HepG2 (cell line): ENCODE data around the gene NTSR2. TPM values are rescaled to one million over a fixed set of nuclear protein-coding genes. Genes with fewer than 3 reads are reported as not detected.

Experiments used
- FOXK1 ChIP-seq: sonication (generic); formaldehyde crosslinking; IDR thresholded peaks from 2 replicates; pipeline ENCODE4 v1.4.0; 2020; ENCODE audit warnings: low read depth, missing genetic modification reagents, borderline replicate concordance
- GABPB1 ChIP-seq: IDR thresholded peaks from 2 replicates; pipeline ENCODE4 v1.6.1; 2016; ENCODE audit warnings: mild to moderate bottlenecking, missing genetic modification reagents, moderate library complexity, missing compliant biosample characterization
- GATAD2A ChIP-seq: IDR thresholded peaks from 2 replicates; pipeline ENCODE4 v1.6.1; 2016
- KAT8 ChIP-seq: IDR thresholded peaks from 2 replicates; pipeline ENCODE4 v1.6.1; 2016; ENCODE audit warnings: missing genetic modification reagents, missing compliant biosample characterization
- KDM5B ChIP-seq: sonication (generic); formaldehyde crosslinking; IDR thresholded peaks from 2 replicates; pipeline ENCODE4 v1.4.0; 2020; ENCODE audit warnings: missing genetic modification reagents, mild to moderate bottlenecking, borderline replicate concordance
- MBD4 ChIP-seq: IDR thresholded peaks from 2 replicates; pipeline ENCODE4 v1.6.1; 2012; ENCODE audit warnings: low read length, inconsistent platforms, borderline replicate concordance
- NONO ChIP-seq, 2 experiments: fragments of 450-650 bp in 1 of 2; sonication (generic) in 1 of 2; formaldehyde crosslinking in 1 of 2; IDR thresholded peaks in 1 of 2; conservative IDR thresholded peaks in 1 of 2; 2 replicates each; pipeline versions ENCODE4 v1.6.1 to v1.8.0; 2017 to 2022; ENCODE audit warnings: mild to moderate bottlenecking in 1 of 2, missing genetic modification reagents in 1 of 2, moderate library complexity in 1 of 2
- POLR2G ChIP-seq: fragments of 200-400 bp; formaldehyde crosslinking; IDR thresholded peaks from 2 replicates; pipeline ENCODE4 v1.6.1; 2018; ENCODE audit warnings: mild to moderate bottlenecking, low read depth, low read length, moderate library complexity
- RBM39 ChIP-seq: fragments of 200-400 bp; formaldehyde crosslinking; IDR thresholded peaks from one replicate; pipeline ENCODE4 v1.6.1; 2018; ENCODE audit warnings: antibody characterized with exemption, mild to moderate bottlenecking, low read depth, low read length; ENCODE audit not compliant: poor library complexity, severe bottlenecking
- SAFB2 ChIP-seq: sonication (generic); formaldehyde crosslinking; IDR thresholded peaks from 2 replicates; pipeline ENCODE4 v1.5.1; 2020; ENCODE audit warnings: missing genetic modification reagents, low read depth, mild to moderate bottlenecking, borderline replicate concordance
- SATB2 ChIP-seq: sonication (generic); formaldehyde crosslinking; IDR thresholded peaks from 2 replicates; pipeline ENCODE4 v1.5.0; 2020; ENCODE audit warnings: missing genetic modification reagents
- SIX4 ChIP-seq: sonication (generic); formaldehyde crosslinking; IDR thresholded peaks from 2 replicates; pipeline ENCODE4 v1.4.0; 2020; ENCODE audit warnings: missing genetic modification reagents
- SP2 ChIP-seq: sonication (generic); formaldehyde crosslinking; IDR thresholded peaks from 2 replicates; pipeline ENCODE4 v1.5.1; 2020; ENCODE audit warnings: mild to moderate bottlenecking, missing genetic modification reagents
- TBX2 ChIP-seq: sonication (generic); formaldehyde crosslinking; IDR thresholded peaks from 2 replicates; pipeline ENCODE4 v1.5.0; 2020; ENCODE audit warnings: missing genetic modification reagents, mild to moderate bottlenecking, borderline replicate concordance
- ZNF230 ChIP-seq: sonication (generic); formaldehyde crosslinking; IDR thresholded peaks from 2 replicates; pipeline ENCODE4 v1.4.0; 2020; ENCODE audit warnings: mild to moderate bottlenecking, missing genetic modification reagents
- ZNF501 ChIP-seq: sonication (generic); formaldehyde crosslinking; IDR thresholded peaks from 2 replicates; pipeline ENCODE4 v1.5.1; 2020; ENCODE audit warnings: mild to moderate bottlenecking, moderate library complexity, missing genetic modification reagents
- ZNF780A ChIP-seq: sonication (generic); formaldehyde crosslinking; IDR thresholded peaks from 2 replicates; pipeline ENCODE4 v1.8.0; 2022; ENCODE audit warnings: mild to moderate bottlenecking, missing genetic modification reagents, moderate library complexity
- ZNF850 ChIP-seq: sonication (generic); formaldehyde crosslinking; conservative IDR thresholded peaks from 2 replicates; pipeline ENCODE4 v1.9.0; 2021; ENCODE audit warnings: mild to moderate bottlenecking, missing genetic modification reagents
- polyA plus RNA-seq, 8 experiments: library from polyadenylated mRNA; depleted of rRNA in 3 of 8; stranded (reverse) in 7 of 8; unstranded in 1 of 8; fragments of >200 nt; fragmentation: Illumina TruSeq in 4 of 8; extraction: Trizol in 4 of 8; gene quantifications; 2 replicates each; pipeline versions ENCODE4 v1.2.1 to v1.2.3, GENCODE V29; 2011 to 2016; ENCODE audit warnings: low read depth in 4 of 8, missing spikeins in 1 of 8, mixed read lengths in 1 of 8; ENCODE audit not compliant: insufficient read depth in 1 of 8
- total RNA-seq, 5 experiments: library from RNA; depleted of rRNA; stranded (reverse); fragments of >200 nt; fragmentation: Illumina TruSeq; extraction: Trizol; gene quantifications; 2 replicates each; pipeline ENCODE4 v1.2.3, GENCODE V29; 2016; ENCODE audit warnings: low read depth in 1 of 5
- TF ChIP-seq, protein P1 (sequence below): sonication (generic); formaldehyde crosslinking; IDR thresholded peaks from 2 replicates; pipeline ENCODE4 v1.5.0; 2020; ENCODE audit warnings: mild to moderate bottlenecking, missing genetic modification reagents
- TF ChIP-seq, protein P2 (sequence below): sonication (generic); formaldehyde crosslinking; IDR thresholded peaks from 2 replicates; pipeline ENCODE4 v1.4.0; 2020; ENCODE audit warnings: mild to moderate bottlenecking, missing genetic modification reagents
- TF ChIP-seq, protein P3 (sequence below): sonication (generic); formaldehyde crosslinking; IDR thresholded peaks from 2 replicates; pipeline ENCODE4 v1.5.0; 2020; ENCODE audit warnings: mild to moderate bottlenecking, missing genetic modification reagents, borderline replicate concordance
- TF ChIP-seq, protein P4 (sequence below): IDR thresholded peaks from 2 replicates; pipeline ENCODE4 v1.6.1; 2016; ENCODE audit warnings: control low read depth

NTSR2 gene
- total and polyA plus RNA-seq, 2 of the 13 experiments (the other 11 are each of a cell fraction or from before 2014, with no cell fraction given), result not detected

DNA sequence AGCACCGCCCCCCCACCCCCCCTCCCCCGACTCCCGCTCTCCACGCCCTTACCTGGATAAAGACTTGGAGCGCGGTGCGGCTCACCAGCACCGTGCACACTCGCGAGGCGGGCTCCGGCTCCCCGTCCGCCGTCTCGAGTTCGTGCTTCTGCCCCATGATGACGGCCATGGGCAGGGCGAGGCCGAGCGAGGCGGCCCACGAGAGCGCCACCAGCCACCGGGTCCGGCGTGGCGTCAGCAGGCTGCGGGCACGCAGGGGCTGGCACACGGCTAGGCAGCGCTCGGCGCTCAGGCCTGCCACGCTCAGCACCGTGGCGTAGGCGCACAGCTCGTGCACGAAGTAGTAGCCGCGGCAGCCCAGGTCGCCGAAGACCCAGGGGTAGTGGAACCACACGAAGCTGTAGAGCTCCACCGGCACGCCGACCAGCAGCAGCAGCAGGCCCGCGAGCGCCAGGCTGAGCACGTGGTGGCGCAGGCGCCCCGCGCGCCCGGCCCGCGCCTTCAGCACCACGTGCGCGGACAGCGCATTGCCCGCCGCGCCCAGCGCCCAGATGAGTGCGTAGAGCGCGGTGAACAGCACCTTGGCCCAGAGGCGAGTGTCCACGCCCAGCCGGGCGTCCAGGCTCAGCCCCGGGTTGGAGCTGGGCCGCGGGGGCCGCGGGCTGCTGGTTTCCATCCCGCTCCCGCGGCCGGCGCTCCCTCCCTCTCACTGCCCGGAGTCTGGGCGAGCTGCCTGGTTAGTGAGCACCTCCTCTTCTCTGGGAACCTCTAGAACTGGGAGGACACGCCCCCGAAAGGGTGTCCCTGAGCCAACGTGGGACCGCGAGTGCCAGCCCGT is at the start of gene NTSR2 (continued):
- TF ChIP-seq GATAD2A (0 out of 2 replicates have a peak, but pooled peaks have one; percentile 25), FOXK1 (CRISPR knock-in tag) (peak; percentile 82; the same call in 1 of the 2 replicates), ZNF501 (CRISPR knock-in tag) (peak; percentile 95), SAFB2 (CRISPR knock-in tag) (peak; percentile 99), SATB2 (CRISPR knock-in tag) (peak; percentile 99), TBX2 (CRISPR knock-in tag) (peak; percentile 96), ZNF230 (CRISPR knock-in tag) (peak; percentile 99), KDM5B (peak; percentile 100), KAT8 (CRISPR knock-in tag) (peak; percentile 83), ZNF850 (peak; percentile 64; the same call in 1 of the 2 replicates), MBD4 (no peak), POLR2G (no peak), GABPB1 (CRISPR knock-in tag) (peak; percentile 79), RBM39 (peak; percentile 65), SP2 (peak; percentile 69), ZNF780A (CRISPR knock-in tag) (peak; percentile 97), SIX4 (CRISPR knock-in tag) (peak; percentile 92), NONO (IDR thresholded peaks at IDR 0.05) (no peak), NONO (CRISPR knock-in tag; conservative IDR thresholded peaks at IDR 0.05) (peak; percentile 86)
- TF ChIP-seq, protein P1, sequence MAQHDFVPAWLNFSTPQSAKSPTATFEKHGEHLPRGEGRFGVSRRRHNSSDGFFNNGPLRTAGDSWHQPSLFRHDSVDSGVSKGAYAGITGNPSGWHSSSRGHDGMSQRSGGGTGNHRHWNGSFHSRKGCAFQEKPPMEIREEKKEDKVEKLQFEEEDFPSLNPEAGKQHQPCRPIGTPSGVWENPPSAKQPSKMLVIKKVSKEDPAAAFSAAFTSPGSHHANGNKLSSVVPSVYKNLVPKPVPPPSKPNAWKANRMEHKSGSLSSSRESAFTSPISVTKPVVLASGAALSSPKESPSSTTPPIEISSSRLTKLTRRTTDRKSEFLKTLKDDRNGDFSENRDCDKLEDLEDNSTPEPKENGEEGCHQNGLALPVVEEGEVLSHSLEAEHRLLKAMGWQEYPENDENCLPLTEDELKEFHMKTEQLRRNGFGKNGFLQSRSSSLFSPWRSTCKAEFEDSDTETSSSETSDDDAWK (CRISPR knock-in tag), result no peak
- TF ChIP-seq, protein P2, sequence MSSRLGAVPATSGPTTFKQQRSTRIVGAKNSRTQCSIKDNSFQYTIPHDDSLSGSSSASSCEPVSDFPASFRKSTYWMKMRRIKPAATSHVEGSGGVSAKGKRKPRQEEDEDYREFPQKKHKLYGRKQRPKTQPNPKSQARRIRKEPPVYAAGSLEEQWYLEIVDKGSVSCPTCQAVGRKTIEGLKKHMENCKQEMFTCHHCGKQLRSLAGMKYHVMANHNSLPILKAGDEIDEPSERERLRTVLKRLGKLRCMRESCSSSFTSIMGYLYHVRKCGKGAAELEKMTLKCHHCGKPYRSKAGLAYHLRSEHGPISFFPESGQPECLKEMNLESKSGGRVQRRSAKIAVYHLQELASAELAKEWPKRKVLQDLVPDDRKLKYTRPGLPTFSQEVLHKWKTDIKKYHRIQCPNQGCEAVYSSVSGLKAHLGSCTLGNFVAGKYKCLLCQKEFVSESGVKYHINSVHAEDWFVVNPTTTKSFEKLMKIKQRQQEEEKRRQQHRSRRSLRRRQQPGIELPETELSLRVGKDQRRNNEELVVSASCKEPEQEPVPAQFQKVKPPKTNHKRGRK (CRISPR knock-in tag), result no peak
- TF ChIP-seq, protein P3, sequence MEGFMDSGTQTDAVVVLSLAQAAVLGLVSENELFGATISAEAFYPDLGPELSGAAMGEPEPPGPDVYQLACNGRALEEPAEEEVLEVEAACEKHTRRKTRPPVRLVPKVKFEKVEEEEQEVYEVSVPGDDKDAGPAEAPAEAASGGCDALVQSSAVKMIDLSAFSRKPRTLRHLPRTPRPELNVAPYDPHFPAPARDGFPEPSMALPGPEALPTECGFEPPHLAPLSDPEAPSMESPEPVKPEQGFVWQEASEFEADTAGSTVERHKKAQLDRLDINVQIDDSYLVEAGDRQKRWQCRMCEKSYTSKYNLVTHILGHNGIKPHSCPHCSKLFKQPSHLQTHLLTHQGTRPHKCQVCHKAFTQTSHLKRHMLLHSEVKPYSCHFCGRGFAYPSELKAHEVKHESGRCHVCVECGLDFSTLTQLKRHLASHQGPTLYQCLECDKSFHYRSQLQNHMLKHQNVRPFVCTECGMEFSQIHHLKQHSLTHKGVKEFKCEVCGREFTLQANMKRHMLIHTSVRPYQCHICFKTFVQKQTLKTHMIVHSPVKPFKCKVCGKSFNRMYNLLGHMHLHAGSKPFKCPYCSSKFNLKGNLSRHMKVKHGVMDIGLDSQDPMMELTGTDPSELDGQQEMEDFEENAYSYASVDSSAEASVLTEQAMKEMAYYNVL (CRISPR knock-in tag), result peak; percentile 90
- TF ChIP-seq, protein P4, sequence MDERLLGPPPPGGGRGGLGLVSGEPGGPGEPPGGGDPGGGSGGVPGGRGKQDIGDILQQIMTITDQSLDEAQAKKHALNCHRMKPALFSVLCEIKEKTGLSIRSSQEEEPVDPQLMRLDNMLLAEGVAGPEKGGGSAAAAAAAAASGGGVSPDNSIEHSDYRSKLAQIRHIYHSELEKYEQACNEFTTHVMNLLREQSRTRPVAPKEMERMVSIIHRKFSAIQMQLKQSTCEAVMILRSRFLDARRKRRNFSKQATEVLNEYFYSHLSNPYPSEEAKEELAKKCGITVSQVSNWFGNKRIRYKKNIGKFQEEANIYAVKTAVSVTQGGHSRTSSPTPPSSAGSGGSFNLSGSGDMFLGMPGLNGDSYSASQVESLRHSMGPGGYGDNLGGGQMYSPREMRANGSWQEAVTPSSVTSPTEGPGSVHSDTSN (CRISPR knock-in tag), result no peak
